IMR-90 (cell line): ENCODE measurements around the gene AGPAT1. TPM values are rescaled to one million over a fixed set of nuclear protein-coding genes. Genes with fewer than 3 reads are reported as not detected.

Source experiments
- ATAC-seq: fragments of 200-7000 bp; cut with Tn5 transposase; 2 replicates; pipeline ENCODE4 v1.9.1; 2020; ENCODE audit warnings: low read depth, mild to moderate bottlenecking, moderate library complexity
- BruUV-seq: library from RNA; stranded (reverse); fragments of 400-500 nt; replicated peaks from 2 replicates; lab custom pipeline; 2021; lab: Mats Ljungman, UMichigan
- CTCF ChIA-PET: fragments of 300-600 bp; formaldehyde crosslinking; extraction: SDS; loops from one replicate; lab custom pipeline; 2021; ENCODE audit warnings: antibody characterized with exemption; lab: Yijun Ruan, JAX
- POLR2A ChIA-PET: fragments of 300-600 bp; sonication (Branson Sonifier 250); formaldehyde crosslinking; loops from one replicate; lab custom pipeline; 2022; ENCODE audit warnings: antibody characterized with exemption; ENCODE audit not compliant: unreplicated experiment; lab: Charles Lee
- DNase-seq: peaks from one replicate; pipeline ENCODE4 v3.0.0; 2013
- H2AFZ ChIP-seq: replicated peaks from 2 replicates; pipeline ENCODE3; 2013; ENCODE audit warnings: low read length, mild to moderate bottlenecking; ENCODE audit not compliant: poor library complexity
- H2AK5ac ChIP-seq: 2 replicates; pipeline ENCODE4 v1.6.1; 2013; ENCODE audit warnings: low read depth, low read length, inconsistent platforms
- H2AK9ac ChIP-seq: replicated peaks from 2 replicates; pipeline ENCODE3; 2013; ENCODE audit warnings: mild to moderate bottlenecking, low read depth, low read length, moderate library complexity; ENCODE audit not compliant: poor library complexity
- H2BK120ac ChIP-seq: 2 replicates; pipeline ENCODE4 v1.6.1; 2013; ENCODE audit warnings: low read depth, low read length, inconsistent platforms
- H2BK15ac ChIP-seq: 3 replicates; pipeline ENCODE4 v1.6.1; 2013; ENCODE audit warnings: low read depth, low read length, inconsistent platforms
- H2BK20ac ChIP-seq: 2 replicates; pipeline ENCODE4 v1.6.1; 2013; ENCODE audit warnings: low read depth, mild to moderate bottlenecking, inconsistent platforms, low read length, moderate library complexity
- H2BK5ac ChIP-seq: 2 replicates; pipeline ENCODE4 v1.6.1; 2013; ENCODE audit warnings: mild to moderate bottlenecking, low read depth, low read length, inconsistent platforms; ENCODE audit not compliant: poor library complexity, severe bottlenecking
- H3K14ac ChIP-seq: replicated peaks from 2 replicates; pipeline ENCODE4 v1.6.1; 2013; ENCODE audit warnings: low read depth, low read length, inconsistent platforms
- H3K18ac ChIP-seq: 2 replicates; pipeline ENCODE4 v1.6.1; 2013; ENCODE audit warnings: low read depth, low read length, control low read depth
- H3K23ac ChIP-seq: 2 replicates; pipeline ENCODE4 v1.6.1; 2013; ENCODE audit warnings: low read depth, low read length, inconsistent platforms
- H3K27ac ChIP-seq: 2 replicates; pipeline ENCODE4 v1.5.1; 2013; ENCODE audit warnings: mild to moderate bottlenecking, control low read depth, low read length; ENCODE audit not compliant: insufficient read depth
- H3K27me3 ChIP-seq: 2 replicates; pipeline ENCODE4 v1.6.1; 2013; ENCODE audit warnings: low read length; ENCODE audit not compliant: control insufficient read depth, insufficient read depth
- H3K36me3 ChIP-seq: 2 replicates; pipeline ENCODE4 v1.6.1; 2013; ENCODE audit warnings: low read length, mixed read lengths; ENCODE audit not compliant: control insufficient read depth, insufficient read depth
- H3K4ac ChIP-seq: 2 replicates; pipeline ENCODE4 v1.6.1; 2013; ENCODE audit warnings: low read depth, low read length, inconsistent platforms
- H3K4me1 ChIP-seq: 2 replicates; pipeline ENCODE4 v1.6.1; 2013; ENCODE audit warnings: low read length, mixed read lengths; ENCODE audit not compliant: control insufficient read depth, insufficient read depth
- H3K4me2 ChIP-seq: 2 replicates; pipeline ENCODE4 v1.6.1; 2013; ENCODE audit warnings: low read depth, mild to moderate bottlenecking, control low read depth, low read length, moderate library complexity
- H3K4me3 ChIP-seq: 2 replicates; pipeline ENCODE4 v1.5.1; 2013; ENCODE audit warnings: low read depth, mild to moderate bottlenecking, control low read depth, low read length, moderate library complexity; ENCODE audit not compliant: insufficient read depth
- H3K56ac ChIP-seq: 2 replicates; pipeline ENCODE4 v1.6.1; 2013; ENCODE audit warnings: low read length, inconsistent platforms; ENCODE audit not compliant: insufficient read depth; ENCODE audit errors: extremely low read depth
- H3K79me1 ChIP-seq, 2 experiments: 2 replicates each; pipeline ENCODE4 v1.6.1; 2013; ENCODE audit warnings: low read length in 2 of 2, inconsistent platforms in 1 of 2, low read depth in 1 of 2
- H3K9ac ChIP-seq: 2 replicates; pipeline ENCODE4 v1.6.1; 2013; ENCODE audit warnings: low read depth, low read length, control low read depth
- H3K9me1 ChIP-seq: 2 replicates; pipeline ENCODE4 v1.6.1; 2013; ENCODE audit warnings: low read length, inconsistent platforms; ENCODE audit not compliant: insufficient read depth
- H3K9me3 ChIP-seq: 2 replicates; pipeline ENCODE4 v1.6.1; 2013; ENCODE audit warnings: low read length; ENCODE audit not compliant: control insufficient read depth, insufficient read depth
- H4K20me1 ChIP-seq: 2 replicates; pipeline ENCODE4 v1.6.1; 2013; ENCODE audit warnings: low read length, inconsistent platforms; ENCODE audit not compliant: insufficient read depth
- H4K5ac ChIP-seq: 2 replicates; pipeline ENCODE4 v1.6.1; 2013; ENCODE audit warnings: mild to moderate bottlenecking, low read depth, low read length, control low read depth
- H4K8ac ChIP-seq, 2 experiments: 2 replicates each; pipeline ENCODE4 v1.6.1; 2013; ENCODE audit warnings: low read depth in 2 of 2, low read length in 2 of 2, control low read depth in 1 of 2, inconsistent platforms in 1 of 2
- H4K91ac ChIP-seq: 2 replicates; pipeline ENCODE4 v1.6.1; 2013; ENCODE audit warnings: low read depth, low read length, inconsistent platforms; ENCODE audit not compliant: insufficient read depth
- CEBPB ChIP-seq: IDR thresholded peaks from 2 replicates; pipeline ENCODE4 v1.6.1; 2012; ENCODE audit warnings: low read depth, low read length, improper control_type of control experiment
- CTCF ChIP-seq: conservative IDR thresholded peaks from 2 replicates; pipeline ENCODE4 v1.5.1; 2012; ENCODE audit warnings: mild to moderate bottlenecking, low read depth, low read length, improper control_type of control experiment
- MAFK ChIP-seq: IDR thresholded peaks from 2 replicates; pipeline ENCODE4 v1.6.1; 2012; ENCODE audit warnings: low read depth, low read length, improper control_type of control experiment
- WGBS, 2 experiments: methylation state at CpG; one replicate each; pipeline versions ENCODE4 v1.1.5 to v1.1.7; 2013; ENCODE audit warnings: missing lambda C conversion rate in 2 of 2; ENCODE audit not compliant: insufficient read length in 1 of 2; ENCODE audit errors: extremely low coverage in 2 of 2; 5-methylcytosine and 5-hydroxymethylcytosine counted together
- dilution Hi-C: fragments of 300-500 bp; cut with HindIII; formaldehyde crosslinking; loops from one replicate; pipeline ENCODE4 v1.14.3; 2018; ENCODE audit warnings: low sequenced_read_pairs; ENCODE audit not compliant: unreplicated experiment
- in situ Hi-C: fragments of 300-500 bp; cut with MboI; formaldehyde crosslinking; loops from 3 replicates; pipeline ENCODE4 v1.14.3; 2019; ENCODE audit warnings: low sequenced_read_pairs, inconsistent platforms, mixed read lengths
- intact Hi-C: fragments of 100-400 bp; cut with micrococcal nuclease; formaldehyde crosslinking; loops from 2 replicates; pipeline ENCODE4 v1.10.0; 2022
- polyA plus RNA-seq, 3 experiments: library from polyadenylated mRNA; depleted of rRNA; stranded (reverse); fragments of >200 nt; gene quantifications; 2 replicates each; pipeline ENCODE4 v1.2.3, GENCODE V29; 2012; ENCODE audit warnings: low replicate concordance in 1 of 3
- total RNA-seq: library from RNA; depleted of rRNA; stranded (reverse); fragments of >200 nt; gene quantifications from 2 replicates; pipeline ENCODE4 v1.2.3, GENCODE V29; 2012

The AGPAT1 gene
- total and polyA plus RNA-seq, 2 of the 4 experiments (the other 2 are of a cell fraction): 27.2 to 116 TPM

- Histone ChIP-seq H4K20me1 (no peaks in the 10 kb centered on the region), H4K5ac (no peak overlapping the region), H3K14ac (no peak overlapping the region), H2AK5ac (no peak overlapping the region), H3K9ac (no peak overlapping the region), H2BK20ac (no peak overlapping the region), H2AK9ac (no peak overlapping the region), H3K4ac (no peak overlapping the region), H2BK15ac (no peak overlapping the region), H3K18ac (no peak overlapping the region), H3K4me3 (no peak overlapping the region), H2AFZ (no peak overlapping the region), H4K91ac (no peak overlapping the region), H3K9me3 (no peaks in the 10 kb centered on the region), H3K27me3 (no peaks in the 10 kb centered on the region), H4K8ac (no peak overlapping the region), H3K4me2 (no peak overlapping the region), H2BK120ac (no peak overlapping the region), H3K9me1 (no peaks in the 10 kb centered on the region), H3K23ac (no peak overlapping the region), H3K4me1 (peaks cover 21% of the 10 kb centered on the region), H2BK5ac (no peak overlapping the region), H3K36me3 (peaks cover 16% of the 10 kb centered on the region), H3K56ac (no peak overlapping the region), H3K79me1 (peaks cover 6 to 34% of the 10 kb centered on the region in 2 experiments), H3K27ac (no peak overlapping the region)
- no peak for DNase-seq
- ChIA-PET POLR2A (interaction anchor here (0.7 kb wide), 1 partner anchor 29 kb away, joined by 3 read pairs; the partner anchor contains the start of gene ATF6B), CTCF (no interaction called here)
- WGBS, 2 experiments: no CpG with 5 or more reads among the region's 9 CpGs
- dilution Hi-C loops: no loop called here
- in situ Hi-C loops: loop anchor here (5.0 kb wide), 1 partner anchor 40 kb away; no protein-coding TSS in a partner anchor
- intact Hi-C loops: loop anchor here (10.0 kb wide), 1 partner anchor 112 kb away; no protein-coding TSS in a partner anchor
- BruUV-seq: no TSS peak
- TF ChIP-seq CEBPB (no peak), CTCF (no peak), MAFK (peak; percentile 69)
- no peak for ATAC-seq
Observed at GRCh38 chr6:32156891-32157290, 19.0 kb downstream of the AGPAT1 start.
